ENCODE measurements around the gene SNCG.

The SNCG gene

GRCh38 chr10:86958116-86958900 is at the start of gene SNCG:
TSS of gene SNCG (plus strand) at chr10:86958599. CDS start at chr10:86958698, 99 bp downstream.
- no peak for TF ChIP-seq CTCF (IDR thresholded peaks at IDR 0.05)
- Histone ChIP-seq H3K27me3 (peaks cover 36% of the 10 kb centered on the region), H3K4me1 (ENCODE audit: control insufficient read depth in 1 of 2, insufficient read depth in 1 of 2, low read depth in 1 of 2, low read length in 1 of 2) (no peaks in the 10 kb centered on the region), H3K27ac (no peak within 1 kb of the TSS), H3K9me3 (no peaks in the 10 kb centered on the region), H3K36me3 (no peaks in the 10 kb centered on the region), H3K4me3 (ENCODE audit: low read depth in 1 of 2, low read length in 1 of 2) (no peak within 1 kb of the TSS)

GRCh38 chr10:86914734-86915133 is 43.7 kb upstream of the SNCG start:
- no peak for TF ChIP-seq CTCF (IDR thresholded peaks at IDR 0.05)
- H3K36me3 ChIP-seq, result no peaks in the 10 kb centered on the region

GRCh38 chr10:86918022-86918471 is 40.4 kb upstream of the SNCG start:
- H3K36me3 ChIP-seq, result no peaks in the 10 kb centered on the region
- no peaks in the 10 kb centered on the region for H3K9me3 ChIP-seq
- H3K4me3 ChIP-seq (ENCODE audit: low read depth in 1 of 2, low read length in 1 of 2), result no peak overlapping the region
- TF ChIP-seq CTCF (IDR thresholded peaks at IDR 0.05), result no peak
- H3K4me1 ChIP-seq (ENCODE audit: control insufficient read depth in 1 of 2, insufficient read depth in 1 of 2, low read depth in 1 of 2, low read length in 1 of 2), result no peaks in the 10 kb centered on the region
- H3K27ac ChIP-seq, result no peak overlapping the region
- H3K27me3 ChIP-seq, result peaks cover 13% of the 10 kb centered on the region

More at GRCh38 chr10:86914734-86915133, 43.7 kb upstream of the SNCG start:
- H3K4me1 ChIP-seq (ENCODE audit: control insufficient read depth in 1 of 2, insufficient read depth in 1 of 2, low read depth in 1 of 2, low read length in 1 of 2), result no peaks in the 10 kb centered on the region
- no peaks in the 10 kb centered on the region for H3K9me3 ChIP-seq
- no peak overlapping the region for H3K4me3 ChIP-seq (ENCODE audit: low read depth in 1 of 2, low read length in 1 of 2)
- no peak overlapping the region for H3K27ac ChIP-seq
- peaks cover 22% of the 10 kb centered on the region for H3K27me3 ChIP-seq

- no peak for TF ChIP-seq CTCF (IDR thresholded peaks at IDR 0.05)
- Histone ChIP-seq H3K4me3 (ENCODE audit: low read depth in 1 of 2, low read length in 1 of 2) (no peak overlapping the region), H3K9me3 (no peaks in the 10 kb centered on the region), H3K36me3 (no peaks in the 10 kb centered on the region), H3K27ac (no peak overlapping the region), H3K4me1 (ENCODE audit: control insufficient read depth in 1 of 2, insufficient read depth in 1 of 2, low read depth in 1 of 2, low read length in 1 of 2) (no peaks in the 10 kb centered on the region), H3K27me3 (peaks cover 6% of the 10 kb centered on the region)
Observed at GRCh38 chr10:86922553-86922961, 35.8 kb upstream of the SNCG start.

- Histone ChIP-seq H3K4me3 (ENCODE audit: low read depth in 1 of 2, low read length in 1 of 2) (no peak overlapping the region), H3K27ac (no peak overlapping the region), H3K36me3 (no peaks in the 10 kb centered on the region), H3K4me1 (ENCODE audit: control insufficient read depth in 1 of 2, insufficient read depth in 1 of 2, low read depth in 1 of 2, low read length in 1 of 2) (no peaks in the 10 kb centered on the region), H3K9me3 (no peaks in the 10 kb centered on the region), H3K27me3 (peaks cover 6% of the 10 kb centered on the region)
- TF ChIP-seq CTCF (IDR thresholded peaks at IDR 0.05), result no peak
Observed at GRCh38 chr10:86929468-86930380, 28.7 kb upstream of the SNCG start.
